H1 (cell line): ENCODE data around the gene SULF2. TPM values are rescaled to one million over a fixed set of nuclear protein-coding genes. Genes with fewer than 3 reads are reported as not detected.

Experiments
- CTCF ChIA-PET: fragments of 300-600 bp; sonication (Branson Sonifier 250); formaldehyde crosslinking; loops from one replicate; lab custom pipeline; 2021; ENCODE audit not compliant: partially characterized antibody; lab: Charles Lee
- POLR2A ChIA-PET: fragments of 300-600 bp; sonication (Branson Sonifier 250); formaldehyde crosslinking; loops from one replicate; lab custom pipeline; 2021; ENCODE audit warnings: inconsistent platforms; ENCODE audit not compliant: partially characterized antibody; lab: Charles Lee
- DNase-seq, 2 experiments: peaks; one replicate each; pipeline versions ENCODE4 v3.0.0 to v3.0.0-alpha.2; 2010 to 2022; ENCODE audit warnings: low spot score in 2 of 2, low read depth in 1 of 2, mixed read lengths in 1 of 2
- FAIRE-seq: peaks from 2 replicates; lab custom pipeline; 2011; peaks lifted over from hg19 to GRCh38; lab: Jason Lieb, UNC
- H2AFZ ChIP-seq: 2 replicates; pipeline ENCODE4 v1.8.1; 2012; ENCODE audit warnings: low read length, inconsistent platforms
- H2AK5ac ChIP-seq: 2 replicates; pipeline ENCODE4 v1.6.1; 2013; ENCODE audit warnings: low read depth, low read length
- H2BK120ac ChIP-seq: replicated peaks from 2 replicates; pipeline ENCODE3; 2013; ENCODE audit warnings: low read depth, low read length, inconsistent platforms
- H2BK12ac ChIP-seq: 2 replicates; pipeline ENCODE4 v1.6.1; 2013; ENCODE audit warnings: low read depth, low read length
- H2BK15ac ChIP-seq: 2 replicates; pipeline ENCODE4 v1.6.1; 2013; ENCODE audit warnings: low read length
- H2BK20ac ChIP-seq: 2 replicates; pipeline ENCODE4 v1.6.1; 2013; ENCODE audit warnings: low read length
- H2BK5ac ChIP-seq: 2 replicates; pipeline ENCODE4 v1.6.1; 2013; ENCODE audit warnings: low read depth, low read length
- H3K14ac ChIP-seq: 2 replicates; pipeline ENCODE4 v1.6.1; 2013; ENCODE audit warnings: inconsistent platforms; ENCODE audit not compliant: insufficient read length
- H3K18ac ChIP-seq: 2 replicates; pipeline ENCODE4 v1.6.1; 2013; ENCODE audit warnings: low read length; ENCODE audit errors: extremely low read depth
- H3K23ac ChIP-seq: 2 replicates; pipeline ENCODE4 v1.6.1; 2013; ENCODE audit warnings: inconsistent platforms; ENCODE audit not compliant: insufficient read length
- H3K23me2 ChIP-seq: 2 replicates; pipeline ENCODE4 v1.6.1; 2013; ENCODE audit warnings: low read depth, low read length
- H3K27ac ChIP-seq: 2 replicates; pipeline ENCODE4 v1.6.1; 2011; ENCODE audit warnings: low read depth, low read length, inconsistent platforms
- H3K27me3 ChIP-seq, 4 experiments: replicated peaks in 1 of 4; 1 replicate in 1 of 4; 2 replicates in 3 of 4; pipeline versions ENCODE4 v1.6.1 to v1.8.1; 2011 to 2013; ENCODE audit warnings: low read length in 3 of 4, mild to moderate bottlenecking in 3 of 4, inconsistent platforms in 2 of 4, mixed read lengths in 2 of 4, moderate library complexity in 1 of 4; ENCODE audit not compliant: control insufficient read depth in 3 of 4, insufficient read depth in 3 of 4; ENCODE audit errors: extremely low read depth in 1 of 4
- H3K36me3 ChIP-seq, 4 experiments: 2 replicates each; pipeline versions ENCODE4 v1.6.1 to v1.8.1; 2011 to 2013; ENCODE audit warnings: mild to moderate bottlenecking in 4 of 4, low read length in 3 of 4, moderate library complexity in 2 of 4, control low read depth in 1 of 4, inconsistent platforms in 1 of 4; ENCODE audit not compliant: insufficient read depth in 4 of 4, control insufficient read depth in 2 of 4
- H3K4ac ChIP-seq: replicated peaks from 2 replicates; pipeline ENCODE3; 2013; ENCODE audit warnings: low read length, low read depth, mixed read lengths, inconsistent platforms; ENCODE audit not compliant: insufficient read length
- H3K4me1 ChIP-seq, 4 experiments: replicated peaks in 1 of 4; 1 replicate in 1 of 4; 2 replicates in 3 of 4; pipeline versions ENCODE4 v1.6.1 to v1.8.1; 2011 to 2013; ENCODE audit warnings: low read length in 3 of 4, inconsistent platforms in 2 of 4, mixed read lengths in 1 of 4; ENCODE audit not compliant: insufficient read depth in 4 of 4, control insufficient read depth in 3 of 4
- H3K4me2 ChIP-seq, 2 experiments: 2 replicates each; pipeline versions ENCODE4 v1.6.1 to v1.8.1; 2011 to 2013; ENCODE audit warnings: low read depth in 2 of 2, low read length in 2 of 2, control low read depth in 1 of 2, inconsistent platforms in 1 of 2, mild to moderate bottlenecking in 1 of 2; ENCODE audit not compliant: insufficient read depth in 1 of 2
- H3K4me3 ChIP-seq, 4 experiments: fragments of 200-600, 300-600 bp in 1 of 4; sonication (generic), shearing (Covaris generic), sonication (Bioruptor Twin) in 1 of 4; 2 replicates each; pipeline versions ENCODE4 v1.5.1 to v1.8.1; 2011 to 2016; ENCODE audit warnings: low read length in 4 of 4, low read depth in 3 of 4, control low read depth in 2 of 4, inconsistent platforms in 2 of 4, mild to moderate bottlenecking in 2 of 4, mixed read lengths in 1 of 4, moderate library complexity in 1 of 4; ENCODE audit not compliant: insufficient read depth in 2 of 4; ENCODE audit errors: extremely low read depth in 1 of 4
- H3K56ac ChIP-seq: replicated peaks from 2 replicates; pipeline ENCODE3; 2013; ENCODE audit warnings: low read depth, mild to moderate bottlenecking, mixed read lengths, low read length, inconsistent platforms; ENCODE audit not compliant: insufficient read length
- H3K79me1 ChIP-seq: 2 replicates; pipeline ENCODE4 v1.6.1; 2013; ENCODE audit warnings: low read depth, low read length, control low read depth
- H3K79me2 ChIP-seq, 2 experiments: 2 replicates each; pipeline versions ENCODE4 v1.6.1 to v1.8.1; 2012 to 2013; ENCODE audit warnings: low read length in 2 of 2, mild to moderate bottlenecking in 2 of 2, inconsistent platforms in 1 of 2; ENCODE audit not compliant: insufficient read depth in 2 of 2, control insufficient read depth in 1 of 2
- H3K9ac ChIP-seq, 4 experiments: replicated peaks in 1 of 4; 1 replicate in 1 of 4; 2 replicates in 3 of 4; pipeline versions ENCODE4 v1.6.1 to v1.8.1; 2011 to 2013; ENCODE audit warnings: low read depth in 3 of 4, low read length in 3 of 4, control low read depth in 2 of 4, mild to moderate bottlenecking in 2 of 4, moderate library complexity in 2 of 4, inconsistent platforms in 1 of 4; ENCODE audit errors: extremely low read depth in 1 of 4
- H3K9me3 ChIP-seq, 2 experiments: 2 replicates each; pipeline versions ENCODE4 v1.6.1 to v1.8.1; 2012 to 2013; ENCODE audit warnings: mild to moderate bottlenecking in 2 of 2, moderate library complexity in 2 of 2, control low read depth in 1 of 2, inconsistent platforms in 1 of 2, low read depth in 1 of 2, low read length in 1 of 2, mixed read lengths in 1 of 2; ENCODE audit not compliant: insufficient read depth in 2 of 2
- H4K20me1 ChIP-seq, 2 experiments: replicated peaks in 1 of 2; 2 replicates each; pipeline versions ENCODE3 to v1.8.1; 2011 to 2013; ENCODE audit warnings: inconsistent platforms in 2 of 2, low read length in 2 of 2, mild to moderate bottlenecking in 1 of 2; ENCODE audit not compliant: insufficient read depth in 2 of 2, control insufficient read depth in 1 of 2
- H4K5ac ChIP-seq: 2 replicates; pipeline ENCODE4 v1.6.1; 2013; ENCODE audit warnings: low read length, low read depth, mixed read lengths, inconsistent platforms; ENCODE audit not compliant: insufficient read length
- H4K8ac ChIP-seq: 2 replicates; pipeline ENCODE4 v1.8.0; 2013; ENCODE audit warnings: mild to moderate bottlenecking, moderate library complexity, low read length, inconsistent platforms; ENCODE audit not compliant: insufficient read depth; ENCODE audit errors: extremely low read depth
- H4K91ac ChIP-seq: replicated peaks from 2 replicates; pipeline ENCODE3; 2013; ENCODE audit warnings: low read length, mixed read lengths, inconsistent platforms; ENCODE audit not compliant: insufficient read length
- EZH2 ChIP-seq: fragments of 200-600 bp; sonication (generic); IDR thresholded peaks from 2 replicates; pipeline ENCODE4 v1.7.1; 2012; ENCODE audit warnings: low read depth, mild to moderate bottlenecking, moderate library complexity, low read length, inconsistent platforms; ENCODE audit not compliant: severe bottlenecking
- KDM1A ChIP-seq: fragments of 200-600, 300-600 bp; sonication (generic); IDR thresholded peaks from 2 replicates; pipeline ENCODE4 v1.7.1; 2016; ENCODE audit warnings: mild to moderate bottlenecking, low read length, borderline replicate concordance
- NANOG ChIP-seq: IDR thresholded peaks from 2 replicates; pipeline ENCODE4 v1.6.1; 2011; ENCODE audit warnings: low read length, low read depth, mild to moderate bottlenecking, inconsistent platforms; ENCODE audit not compliant: insufficient read depth, poor library complexity, severe bottlenecking
- POLR2AphosphoS5 ChIP-seq: IDR thresholded peaks from 2 replicates; pipeline ENCODE4 v1.6.1; 2011; ENCODE audit warnings: low read depth, low read length
- RAD21 ChIP-seq, 2 experiments: IDR thresholded peaks in 1 of 2; conservative IDR thresholded peaks in 1 of 2; 2 replicates each; pipeline ENCODE4 v1.6.1; 2011; ENCODE audit warnings: low read depth in 2 of 2, low read length in 2 of 2, improper control_type of control experiment in 1 of 2, inconsistent platforms in 1 of 2, mild to moderate bottlenecking in 1 of 2, moderate library complexity in 1 of 2
- RNF2 ChIP-seq: fragments of 200-900, 300-1000 bp; sonication (generic); IDR thresholded peaks from 2 replicates; pipeline ENCODE4 v1.7.1; 2016; ENCODE audit warnings: borderline replicate concordance, low read depth, mild to moderate bottlenecking, antibody characterized with exemption, low read length; ENCODE audit not compliant: poor library complexity, severe bottlenecking; ENCODE audit errors: missing control alignments
- RXRA ChIP-seq: IDR thresholded peaks from 2 replicates; pipeline ENCODE4 v1.6.1; 2011; ENCODE audit warnings: low read depth, mild to moderate bottlenecking, low read length, moderate library complexity; ENCODE audit not compliant: insufficient read depth
- SIRT6 ChIP-seq: IDR thresholded peaks from one replicate; pipeline ENCODE4 v1.7.1; 2012; ENCODE audit warnings: low read length, inconsistent platforms
- SP1 ChIP-seq: IDR thresholded peaks from 2 replicates; pipeline ENCODE4 v1.6.1; 2011; ENCODE audit warnings: low read depth, low read length
- SP4 ChIP-seq: IDR thresholded peaks from 2 replicates; pipeline ENCODE4 v1.6.1; 2012; ENCODE audit warnings: low read length, inconsistent platforms
- TAF7 ChIP-seq: optimal IDR thresholded peaks from 2 replicates; pipeline ENCODE3; 2011; ENCODE audit warnings: low read depth, mild to moderate bottlenecking, inconsistent platforms, low read length, moderate library complexity, borderline replicate concordance
- TBP ChIP-seq: IDR thresholded peaks from 2 replicates; pipeline ENCODE4 v1.6.1; 2011; ENCODE audit warnings: low read depth, low read length, improper control_type of control experiment
- WGBS, 2 experiments: shearing (Covaris generic) in 1 of 2; methylation state at CpG; one replicate each; pipeline versions ENCODE4 v1.1.6 to v1.1.7; 2013 to 2015; ENCODE audit warnings: low lambda C conversion rate in 2 of 2, mixed read lengths in 2 of 2, inconsistent platforms in 1 of 2, low coverage in 1 of 2, missing lambda C conversion rate in 1 of 2; ENCODE audit not compliant: insufficient replicate concordance in 2 of 2, insufficient coverage in 1 of 2, insufficient read length in 1 of 2; ENCODE audit errors: extremely low coverage in 1 of 2, missing lambda C conversion rate in 1 of 2; 5-methylcytosine and 5-hydroxymethylcytosine counted together
- polyA plus RNA-seq, 7 experiments: library from polyadenylated mRNA; depleted of rRNA in 3 of 7; stranded (reverse) in 5 of 7; unstranded in 2 of 7; fragments of >200 nt in 5 of 7; fragments of 200-250 nt in 2 of 7; gene quantifications; 1 replicate in 5 of 7; 2 replicates in 1 of 7; 4 replicates in 1 of 7; pipeline versions ENCODE4 v1.2.1 to v1.2.3, GENCODE V29; 2011 to 2013; ENCODE audit warnings: missing spikeins in 2 of 7, mixed read lengths in 2 of 7
- total RNA-seq: library from RNA; stranded (reverse); fragmentation: NEBNext Ultra II Directional; extraction: Animal tissue kit (Norgen Biotek cat#: 25700); gene quantifications from 2 replicates; pipeline ENCODE4 v1.2.1, GENCODE V29; 2021
- TF ChIP-seq, protein P1 (sequence below): IDR thresholded peaks from 2 replicates; pipeline ENCODE4 v1.6.1; 2011; ENCODE audit warnings: low read length, improper control_type of control experiment

SULF2 gene
- total and polyA plus RNA-seq, 2 of the 8 experiments (the other 6 are each of a cell fraction or from before 2014, with no cell fraction given), result 15.7 to 28.2 TPM

DNA sequence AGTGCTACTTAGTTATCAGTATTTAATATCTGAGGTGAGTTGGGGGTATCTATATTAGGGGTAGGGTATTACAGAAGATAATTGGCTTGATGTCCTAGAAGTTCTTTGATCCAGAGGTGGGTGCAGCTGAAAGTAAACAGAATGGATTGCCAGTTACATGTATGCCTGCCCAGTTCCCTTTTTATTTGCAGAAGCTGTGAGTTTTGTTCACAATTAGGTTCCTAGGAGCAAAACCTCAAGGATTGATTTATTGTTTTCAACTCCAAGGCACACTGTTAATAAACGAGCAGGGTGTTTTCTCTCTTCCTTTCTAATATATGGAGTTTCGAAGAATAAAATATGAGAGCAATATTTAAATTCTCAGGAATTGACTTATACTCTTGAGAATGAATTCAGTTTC is 129.0 kb downstream of the SULF2 start:
- Histone ChIP-seq H2BK12ac (no peak overlapping the region), H3K27me3 (no peaks in the 10 kb centered on the region), H3K9me3 (no peaks in the 10 kb centered on the region), H3K4me2 (no peak overlapping the region), H3K14ac (no peak overlapping the region), H3K27ac (no peak overlapping the region), H3K79me1 (no peaks in the 10 kb centered on the region), H2AK5ac (no peak overlapping the region), H4K8ac (no peak overlapping the region), H2BK120ac (no peak overlapping the region), H4K5ac (no peak overlapping the region), H3K23ac (no peak overlapping the region), H4K91ac (no peak overlapping the region), H3K18ac (no peak overlapping the region), H2AFZ (no peak overlapping the region), H3K23me2 (no peaks in the 10 kb centered on the region), H3K56ac (no peak overlapping the region), H2BK20ac (no peak overlapping the region), H3K4me3 (no peak overlapping the region), H3K79me2 (no peaks in the 10 kb centered on the region), H3K4me1 (peaks cover 0 to 11% (median 4%) of the 10 kb centered on the region in 4 experiments; a peak in 4 of 7 replicates), H3K4ac (no peak overlapping the region), H3K9ac (no peak overlapping the region), H3K36me3 (peaks cover 0 to 57% (median 9%) of the 10 kb centered on the region in 4 experiments; a peak in 6 of 8 replicates), H4K20me1 (no peaks in the 10 kb centered on the region), H2BK5ac (no peak overlapping the region), H2BK15ac (no peak overlapping the region)
- ChIA-PET POLR2A (no interaction called here), CTCF (interaction anchor here (0.6 kb wide), 1 partner anchor 65 kb away, joined by 3 read pairs; no protein-coding TSS in a partner anchor)
- WGBS, 2 experiments, result 89% methylated on average over 2 of the region's 2 CpGs; no CpG with 5 or more reads in 1 of the 2 experiments
- FAIRE-seq, result no peak
- no peak for DNase-seq
- TF ChIP-seq RAD21 (IDR thresholded peaks at IDR 0.05 in 1 of 2, conservative IDR thresholded peaks at IDR 0.05 in 1 of 2; ENCODE audit: low read depth in 2 of 2, low read length in 2 of 2) (no peak), RNF2 (no peak), TAF7 (no peak), SP4 (no peak), TBP (no peak), NANOG (no peak), POLR2AphosphoS5 (no peak), RXRA (no peak), EZH2 (no peak), SIRT6 (no peak), KDM1A (no peak), SP1 (no peak)
- TF ChIP-seq, protein P1, sequence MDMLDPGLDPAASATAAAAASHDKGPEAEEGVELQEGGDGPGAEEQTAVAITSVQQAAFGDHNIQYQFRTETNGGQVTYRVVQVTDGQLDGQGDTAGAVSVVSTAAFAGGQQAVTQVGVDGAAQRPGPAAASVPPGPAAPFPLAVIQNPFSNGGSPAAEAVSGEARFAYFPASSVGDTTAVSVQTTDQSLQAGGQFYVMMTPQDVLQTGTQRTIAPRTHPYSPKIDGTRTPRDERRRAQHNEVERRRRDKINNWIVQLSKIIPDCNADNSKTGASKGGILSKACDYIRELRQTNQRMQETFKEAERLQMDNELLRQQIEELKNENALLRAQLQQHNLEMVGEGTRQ, result no peak
